NCI-H128 (cell line): ENCODE data around the gene APBA2.

ENCODE experiments used
- DNase-seq: peaks from one replicate; lab custom pipeline; 2025; ENCODE audit not compliant: unreplicated experiment; lab: John Stamatoyannopoulos, UW

Gene APBA2

GRCh38 chr15:28895146-28895545 is 9.4 kb downstream of the APBA2 start:
- DNase-seq = no peak

GRCh38 chr15:28895566-28895965 is 9.8 kb downstream of the APBA2 start:
- no peak for DNase-seq

GRCh38 chr15:28896951-28897350 is 11.2 kb downstream of the APBA2 start:
- no peak for DNase-seq

- DNase-seq = no peak
Measured at GRCh38 chr15:28897861-28898585, 12.2 kb downstream of the APBA2 start.

GRCh38 chr15:28899061-28899738 is 13.4 kb downstream of the APBA2 start:
- no peak for DNase-seq

- DNase-seq = no peak
Measured at GRCh38 chr15:28900041-28900891, 14.5 kb downstream of the APBA2 start.

- DNase-seq = no peak
Measured at GRCh38 chr15:28900892-28901586, 15.3 kb downstream of the APBA2 start.

GRCh38 chr15:28901587-28901980 is 15.8 kb downstream of the APBA2 start:
- no peak for DNase-seq

GRCh38 chr15:28901987-28902745 is 16.4 kb downstream of the APBA2 start:
- DNase-seq = no peak

- DNase-seq = no peak
Measured at GRCh38 chr15:28902856-28903255, 17.1 kb downstream of the APBA2 start.

- no peak for DNase-seq
Measured at GRCh38 chr15:28903555-28903954, 17.8 kb downstream of the APBA2 start.

- no peak for DNase-seq
Measured at GRCh38 chr15:28904003-28904402, 18.2 kb downstream of the APBA2 start.

GRCh38 chr15:28904541-28905315 is 19.0 kb downstream of the APBA2 start:
- no peak for DNase-seq

GRCh38 chr15:28907338-28907960 is 21.7 kb downstream of the APBA2 start:
- no peak for DNase-seq

- DNase-seq = no peak
Measured at GRCh38 chr15:28909958-28910500, 24.3 kb downstream of the APBA2 start.

- peak; percentile 4 for DNase-seq
Measured at GRCh38 chr15:28911310-28911931, 25.6 kb downstream of the APBA2 start.

GRCh38 chr15:28912422-28912821 is 26.6 kb downstream of the APBA2 start:
- no peak for DNase-seq

- DNase-seq = no peak
Measured at GRCh38 chr15:28913171-28913765, 27.5 kb downstream of the APBA2 start.
